HG02571 (cell line): ENCODE results near the gene AASS.

Experiments
- ATAC-seq: cut with Tn5 transposase; IDR thresholded peaks from one replicate; pipeline ENCODE4 v1.9.1; 2021; ENCODE audit warnings: mild to moderate bottlenecking, moderate library complexity; ENCODE audit not compliant: unreplicated experiment

The AASS gene

DNA sequence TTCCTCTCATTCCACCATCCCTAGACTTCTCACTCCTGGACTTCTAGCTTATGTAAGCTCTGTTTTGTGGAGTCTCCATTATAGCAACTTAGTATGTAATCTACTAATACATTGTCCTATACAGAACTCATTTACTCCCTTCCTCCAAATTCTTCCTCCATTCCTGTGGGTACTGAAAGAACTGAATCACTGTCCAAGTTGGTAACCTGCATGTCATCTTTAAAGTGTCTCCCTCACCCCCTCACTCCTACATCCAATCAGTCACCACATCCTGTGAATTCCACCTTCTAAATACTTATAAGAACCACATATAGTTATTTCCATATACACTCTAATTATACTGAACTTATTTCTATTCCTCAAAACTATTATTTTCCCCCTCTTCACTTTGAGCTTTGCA is 20.3 kb downstream of the AASS start:
- ATAC-seq, result no peak

DNA sequence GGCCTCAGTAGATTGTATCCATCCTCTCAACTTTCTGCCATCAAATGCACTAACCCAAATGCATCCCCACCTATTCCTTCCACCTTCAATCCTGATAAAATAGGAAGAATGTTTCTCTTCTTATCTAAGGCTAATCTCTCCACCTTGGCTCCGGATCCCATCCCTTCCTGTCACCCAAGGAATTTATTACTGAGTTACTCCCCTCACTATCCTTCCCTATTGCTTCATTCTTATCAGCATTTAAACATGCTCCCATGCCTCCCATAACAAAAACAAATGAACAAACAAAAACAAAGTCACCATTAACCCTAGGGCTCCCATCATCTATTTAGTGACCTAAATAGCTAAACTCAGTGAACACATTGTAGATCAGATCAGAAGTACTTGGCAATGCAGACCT is 25.3 kb downstream of the AASS start:
- no peak for ATAC-seq

DNA sequence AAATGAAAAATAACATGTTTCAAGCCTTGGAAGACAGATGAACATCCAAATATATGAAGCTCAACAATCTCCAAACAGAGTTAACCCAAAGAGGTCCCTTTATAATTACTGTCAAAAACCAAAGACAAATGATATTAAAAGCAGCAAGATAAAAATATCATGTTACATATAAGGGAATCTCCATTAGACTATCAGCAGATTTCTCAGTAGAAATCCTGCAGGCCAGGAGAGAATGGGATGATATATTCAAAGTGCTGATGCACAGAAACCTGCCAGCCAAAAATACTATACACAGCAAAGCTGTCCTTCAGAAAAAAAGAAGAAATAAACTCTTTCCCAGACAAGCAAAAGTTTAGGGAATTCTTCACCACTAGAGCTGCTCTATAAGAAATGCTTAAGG is 41.0 kb downstream of the AASS start:
- no peak for ATAC-seq

DNA sequence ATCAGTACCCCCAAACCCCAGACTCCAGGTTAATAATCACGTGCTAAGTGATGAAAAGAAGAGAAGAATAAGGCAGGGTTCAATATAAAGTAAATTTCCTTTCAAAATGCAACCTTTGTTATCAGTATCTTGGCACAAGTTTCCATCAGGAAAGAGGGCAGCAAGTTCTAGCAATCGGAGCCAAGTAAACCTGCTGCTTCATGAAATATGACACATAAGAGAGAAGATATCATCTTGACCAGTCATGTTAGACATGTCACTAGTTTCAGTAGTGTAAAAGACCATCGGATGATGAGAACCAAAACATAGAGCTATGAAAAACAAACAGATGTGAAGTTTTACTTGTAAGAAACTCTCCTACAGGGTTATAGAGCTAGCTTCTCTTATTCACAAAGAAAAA is 44.0 kb downstream of the AASS start:
- ATAC-seq, result no peak

DNA sequence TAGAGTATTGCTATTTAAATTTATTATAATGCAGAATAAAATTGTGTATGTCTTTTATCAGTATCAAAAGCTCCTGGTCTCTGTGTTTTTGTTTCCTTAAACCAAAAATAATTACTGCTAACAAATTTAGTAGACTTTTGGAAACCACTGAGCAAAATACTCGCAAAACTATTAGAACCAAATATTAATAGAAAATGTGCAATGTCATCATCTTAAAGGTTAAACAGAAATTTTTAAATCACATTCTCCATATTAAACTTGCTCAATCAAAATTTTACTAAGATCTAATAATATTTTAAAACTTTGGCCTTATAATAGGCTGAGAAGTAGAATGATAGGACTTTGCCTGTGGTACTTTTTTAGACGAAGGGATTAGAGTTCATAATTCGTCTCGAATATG is 48.4 kb downstream of the AASS start:
- ATAC-seq, result no peak

DNA sequence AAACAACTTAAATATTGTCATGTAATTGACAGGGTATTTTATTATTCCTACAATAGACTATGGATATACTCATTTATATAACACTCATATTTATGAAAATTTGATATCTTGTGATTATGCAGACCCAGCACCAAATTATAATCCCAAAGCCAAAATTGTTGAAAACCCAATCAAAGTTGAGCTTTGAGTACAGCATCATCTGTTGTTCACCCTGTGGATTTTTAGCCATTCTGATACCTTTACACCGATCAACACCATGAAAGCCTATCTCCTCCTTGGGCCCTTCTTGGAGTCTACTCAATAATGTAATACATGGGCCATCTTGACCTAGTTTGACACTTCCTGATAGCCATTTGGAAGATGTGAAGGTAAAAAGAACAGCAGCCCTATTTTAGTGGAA is 49.5 kb downstream of the AASS start:
- no peak for ATAC-seq

DNA sequence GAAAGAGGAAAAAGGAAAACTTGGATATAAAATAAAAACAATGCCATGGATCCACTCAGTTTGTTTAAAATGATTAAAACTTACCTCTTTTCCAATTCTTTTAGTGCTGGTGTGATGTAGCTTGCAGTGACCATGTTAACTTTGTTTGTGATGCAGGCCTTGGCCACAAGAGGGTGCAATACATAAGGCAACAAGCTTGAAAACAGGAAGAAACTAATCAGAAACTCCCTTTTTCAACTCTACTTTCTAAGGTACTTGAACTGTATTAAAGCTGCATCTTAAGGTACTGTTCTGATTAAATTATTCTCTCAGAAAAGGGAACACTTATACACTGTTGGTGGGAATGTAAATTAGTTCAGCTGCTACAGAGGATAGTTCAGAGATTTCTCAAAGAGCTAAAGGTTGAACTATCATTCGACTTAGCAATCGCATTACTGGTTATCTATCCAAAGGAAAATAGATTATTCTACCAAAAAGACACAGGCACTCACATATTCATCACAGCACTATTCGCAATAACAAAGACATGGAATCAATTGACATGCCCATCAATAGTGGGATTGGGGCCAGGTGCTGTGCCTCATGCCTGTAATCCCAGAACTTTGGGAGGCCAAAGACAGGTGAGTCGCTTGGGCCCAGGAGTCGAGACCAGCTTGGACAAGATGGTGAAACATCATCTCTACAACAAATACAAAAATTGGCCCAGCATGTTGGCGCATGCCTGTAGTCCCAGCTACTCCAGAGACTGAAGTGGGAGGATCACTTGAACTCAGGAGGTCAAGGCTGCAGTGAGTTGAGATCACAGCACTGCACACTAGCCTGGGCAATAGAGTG is 50.9 kb downstream of the AASS start:
- peak; percentile 89 for ATAC-seq

DNA sequence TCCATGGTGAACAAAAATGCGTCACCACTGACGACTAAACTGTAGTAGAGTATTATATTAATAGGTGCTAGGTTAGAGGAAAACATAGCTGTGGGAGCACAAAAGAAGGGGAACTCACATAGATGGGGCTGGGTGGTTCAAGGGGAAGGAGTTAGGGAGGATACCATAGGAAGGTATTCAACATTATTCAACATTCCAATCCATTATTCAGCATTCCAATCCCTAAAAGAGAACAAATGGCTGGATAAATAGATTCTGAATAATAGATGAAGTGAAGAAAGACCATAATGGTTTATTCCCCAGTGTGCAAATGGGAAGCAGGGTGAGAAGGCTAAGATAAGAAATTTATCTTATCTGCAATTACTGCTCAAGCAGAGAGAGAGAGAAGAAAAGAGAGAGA is 61.4 kb downstream of the AASS start:
- no peak for ATAC-seq

DNA sequence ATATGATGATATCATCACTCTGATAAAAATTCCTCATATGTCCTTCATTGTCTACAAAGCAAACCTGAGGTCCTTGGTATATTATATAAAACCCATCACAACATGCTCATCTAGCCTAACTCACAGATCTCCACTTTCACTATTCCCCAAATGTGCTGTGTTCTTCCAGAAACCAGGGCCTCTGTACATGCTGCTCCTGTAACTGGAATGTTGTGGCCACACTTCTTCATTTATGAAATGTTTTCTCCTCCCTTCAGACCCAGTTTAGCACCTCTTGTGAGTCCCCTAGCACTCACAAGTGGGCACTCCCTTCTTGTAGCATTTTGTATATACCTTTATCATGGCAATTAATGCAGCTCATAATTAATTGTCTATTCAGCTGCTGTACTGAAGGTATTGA is 61.9 kb downstream of the AASS start:
- ATAC-seq, result no peak

DNA sequence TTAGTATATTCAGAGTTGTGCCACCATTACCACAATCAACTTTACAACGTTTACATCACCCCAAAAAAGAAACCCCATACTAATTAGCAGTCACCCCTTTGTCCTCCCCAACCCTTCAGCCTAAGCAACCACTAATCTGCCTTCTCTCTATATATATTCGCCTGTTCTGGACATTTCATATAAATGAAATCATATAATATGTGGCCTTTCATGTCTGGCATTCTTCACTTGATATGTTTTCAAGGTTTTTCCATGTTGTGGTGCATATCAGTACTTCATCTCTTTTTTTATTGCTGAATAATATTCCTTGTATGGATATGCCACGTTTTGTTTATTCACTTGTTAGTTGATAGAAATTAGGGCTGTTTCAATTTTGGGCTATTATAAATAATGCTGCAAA is 70.4 kb downstream of the AASS start:
- no peak for ATAC-seq

DNA sequence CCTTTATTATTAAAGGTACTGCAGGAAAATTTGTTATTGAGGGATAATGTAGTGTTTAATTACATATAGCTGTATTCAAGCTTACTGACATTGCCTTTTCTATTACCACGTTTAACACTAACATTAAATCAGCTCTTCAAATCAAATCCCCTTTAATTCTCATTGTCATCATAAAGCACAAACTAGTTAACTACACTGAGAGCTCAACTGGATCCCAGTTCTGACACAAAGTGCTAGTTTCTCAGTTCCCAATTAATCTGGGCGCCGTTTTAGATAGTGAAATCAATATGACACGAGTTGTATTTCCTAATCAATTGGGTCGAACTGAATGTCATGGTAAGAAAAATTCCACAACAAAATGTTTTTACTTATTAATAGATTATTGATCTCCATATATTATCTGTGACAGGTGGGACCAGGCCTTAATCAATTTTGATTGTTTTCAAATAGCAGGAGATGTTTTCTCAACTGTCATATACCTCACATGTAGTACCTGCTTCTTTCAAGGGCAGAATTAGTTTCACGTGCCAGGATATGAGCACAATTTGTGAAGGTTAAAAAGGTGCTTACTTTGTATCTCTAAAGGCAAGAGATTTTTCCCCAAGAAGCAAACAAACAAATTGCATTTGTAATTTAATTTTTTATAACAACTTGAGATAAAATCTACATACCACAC is 71.0 kb downstream of the AASS start:
- no peak for ATAC-seq

DNA sequence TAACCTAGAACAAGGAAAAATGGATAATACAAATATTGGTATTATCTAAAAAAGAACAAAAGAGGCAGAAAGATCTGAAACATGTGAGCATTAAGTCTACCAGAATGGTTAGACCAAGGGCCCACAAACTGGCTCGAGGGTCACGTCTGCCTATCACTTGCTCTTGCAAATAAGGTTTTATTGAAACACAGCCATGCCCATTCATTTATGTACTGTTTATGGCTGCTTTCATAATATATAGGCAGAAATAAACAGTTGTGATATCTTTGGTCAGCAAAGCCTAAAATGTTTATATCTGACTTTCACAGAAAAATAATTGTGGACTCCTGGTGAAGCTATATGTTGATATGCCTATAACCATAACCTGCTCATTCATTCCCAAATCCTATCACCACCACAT is 71.8 kb downstream of the AASS start:
- no peak for ATAC-seq

DNA sequence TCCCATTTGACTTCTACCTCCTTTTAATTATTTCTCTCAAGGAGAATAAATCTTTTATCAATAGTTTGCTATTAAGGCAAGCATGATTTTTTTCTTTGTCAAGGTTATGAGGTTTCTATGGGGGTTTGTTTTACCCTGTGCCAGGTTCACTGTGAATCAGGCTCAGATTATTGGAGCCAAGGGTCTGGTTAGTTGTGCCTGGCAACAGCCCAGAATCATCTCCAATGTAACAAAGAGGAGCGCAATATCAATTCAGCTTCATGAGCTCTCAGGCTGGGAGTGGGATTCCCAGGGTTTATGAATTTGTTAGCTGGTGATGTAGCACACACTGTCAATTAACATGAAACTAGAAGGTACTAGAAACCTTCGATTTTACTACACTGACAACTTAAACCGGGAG is 73.2 kb downstream of the AASS start:
- no peak for ATAC-seq

DNA sequence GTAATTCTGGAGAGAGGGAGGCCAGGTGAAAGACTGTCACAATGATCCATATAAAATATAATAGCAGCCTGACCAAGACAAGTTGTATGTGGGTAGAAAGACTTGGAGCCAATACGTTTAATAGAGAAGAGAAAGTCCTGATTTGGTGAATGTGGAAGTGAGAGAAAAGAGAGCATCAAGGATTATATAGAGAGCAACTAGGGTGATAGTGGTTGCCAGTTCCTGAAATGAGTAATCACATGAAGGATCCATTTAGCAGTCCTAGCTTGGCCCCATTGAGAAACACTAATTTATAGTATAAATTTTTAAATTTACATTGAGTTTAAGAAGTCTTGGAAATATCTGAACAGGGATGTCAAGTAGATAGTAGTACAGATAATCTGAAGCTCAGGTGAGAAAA is 74.0 kb downstream of the AASS start:
- no peak for ATAC-seq

DNA sequence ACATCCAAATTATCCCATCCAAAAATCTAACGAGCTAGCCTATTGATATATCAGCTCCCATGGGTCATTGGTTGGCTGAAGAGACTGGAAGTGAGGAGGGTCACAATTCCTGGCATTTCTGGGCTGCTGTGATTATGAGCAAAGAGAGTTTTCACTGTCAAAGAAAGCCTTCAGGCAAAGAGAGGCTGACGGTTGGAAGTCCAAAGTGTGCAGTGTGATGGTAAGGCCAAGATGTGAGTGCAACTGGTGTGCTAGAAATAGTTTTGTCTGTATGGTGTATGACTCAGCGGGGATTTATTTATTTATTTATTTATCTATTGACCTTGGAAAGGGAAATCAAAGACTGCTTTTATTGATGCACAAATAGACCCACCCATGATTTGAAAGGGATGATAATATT is 75.0 kb downstream of the AASS start:
- no peak for ATAC-seq

DNA sequence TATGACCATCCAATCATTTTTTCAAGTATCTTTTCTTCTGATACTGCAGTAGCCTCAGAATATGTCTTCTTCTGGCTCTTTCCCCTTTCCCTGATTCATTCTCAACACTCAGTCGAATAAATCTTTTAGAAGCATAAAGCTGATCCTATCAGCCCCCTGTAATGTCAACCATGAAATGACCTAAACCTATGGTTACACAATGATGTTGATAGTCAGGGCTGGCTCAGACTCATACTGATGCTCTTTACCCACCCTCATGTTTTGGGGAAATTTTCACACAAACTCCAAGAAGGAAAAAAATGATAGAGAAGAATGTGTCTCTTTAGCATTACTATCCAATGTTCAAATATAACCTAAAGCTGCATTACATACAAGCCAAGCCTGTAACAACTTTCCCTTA is 76.0 kb downstream of the AASS start:
- no peak for ATAC-seq

DNA sequence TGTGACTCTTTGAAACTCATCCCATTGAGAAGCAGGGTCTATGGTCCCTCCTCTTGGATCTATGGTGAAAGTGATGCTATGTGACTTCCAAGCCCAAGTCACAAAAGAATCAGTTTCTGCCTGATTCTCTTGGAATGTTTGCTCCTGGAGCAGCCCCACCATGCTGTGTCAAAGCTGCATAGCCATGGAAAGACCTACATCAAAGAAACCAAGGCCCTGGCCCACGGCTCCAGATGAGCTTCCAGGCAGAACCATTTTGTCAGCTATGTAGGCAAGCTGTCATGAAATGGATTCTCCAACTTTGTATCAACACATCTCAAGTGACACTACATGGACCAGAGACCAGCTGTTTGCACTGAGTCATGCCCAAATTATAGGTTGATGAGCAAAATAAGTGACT is 77.0 kb downstream of the AASS start:
- ATAC-seq, result no peak

DNA sequence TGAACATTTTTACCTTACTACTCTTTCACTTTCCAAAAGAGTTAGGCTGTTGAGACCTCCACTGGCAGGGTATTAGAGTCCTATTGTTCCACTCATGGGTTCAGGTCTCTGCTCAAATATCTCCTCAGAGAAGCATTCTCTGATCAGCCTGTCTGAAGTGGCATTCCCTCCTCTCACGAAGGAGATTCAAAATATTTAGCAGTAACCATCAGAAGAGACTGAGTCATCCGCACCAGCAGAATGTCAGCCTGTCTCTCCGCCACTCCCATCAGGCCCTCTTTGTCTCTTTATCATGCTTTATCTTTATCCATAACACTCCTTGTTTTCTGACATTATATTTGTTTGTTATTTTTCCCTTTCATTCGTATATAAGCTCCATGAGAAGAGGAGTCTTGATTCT is 79.1 kb downstream of the AASS start:
- ATAC-seq, result no peak

DNA sequence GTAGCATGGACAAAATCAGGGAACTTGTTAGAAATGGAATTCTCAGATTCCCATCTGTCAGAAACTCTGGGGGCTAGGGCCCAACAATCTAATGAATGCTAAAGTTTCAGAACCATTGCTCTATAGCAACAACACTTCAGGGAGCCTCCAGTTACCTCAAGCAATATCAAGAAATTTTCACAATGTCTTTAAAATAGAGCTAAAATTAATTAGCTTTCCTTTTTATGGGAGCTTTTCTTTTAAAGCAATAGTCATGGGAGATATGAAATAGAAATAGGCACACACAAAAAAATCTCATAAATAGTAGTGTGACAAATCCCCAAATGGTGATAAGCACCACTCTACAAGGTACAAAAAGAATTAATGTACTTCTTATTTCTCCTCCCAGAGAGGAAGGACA is 80.9 kb downstream of the AASS start:
- ATAC-seq, result no peak

DNA sequence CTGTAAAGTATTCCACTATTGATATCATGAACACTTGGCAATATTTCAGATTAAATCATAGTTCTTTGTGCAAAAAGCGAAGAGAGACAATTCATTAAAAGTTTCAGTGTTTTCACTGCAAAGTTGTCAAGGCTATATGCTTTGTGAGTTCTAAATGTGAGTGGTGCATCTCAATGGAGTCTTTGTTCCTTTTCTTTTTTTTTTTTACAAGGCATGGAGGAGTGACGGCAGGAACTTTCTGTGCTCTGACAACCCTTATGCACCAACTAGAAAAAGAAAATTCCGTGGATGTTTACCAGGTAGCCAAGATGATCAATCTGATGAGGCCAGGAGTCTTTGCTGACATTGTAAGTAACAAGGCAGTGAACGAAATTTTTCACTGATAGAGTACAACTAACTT is 84.5 kb downstream of the AASS start:
- no peak for ATAC-seq

DNA sequence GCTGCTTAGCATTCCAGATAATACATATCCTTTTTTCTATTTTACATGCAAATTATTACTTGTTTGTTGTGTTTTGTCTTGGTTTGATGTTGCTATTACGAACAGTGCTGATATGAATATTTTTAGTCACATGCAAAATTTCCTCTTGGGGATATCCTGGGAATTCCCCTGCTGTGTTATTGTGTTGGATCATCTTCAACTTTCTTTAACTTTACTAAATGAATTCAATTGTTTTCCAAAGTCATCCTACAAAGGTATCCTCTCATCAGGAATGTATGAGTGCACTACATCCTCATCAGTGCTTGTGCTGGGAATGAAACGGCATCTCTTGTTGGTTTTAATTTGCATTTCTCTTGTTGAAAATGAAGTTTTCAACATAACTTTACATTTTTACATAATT is 87.1 kb downstream of the AASS start:
- ATAC-seq, result no peak

DNA sequence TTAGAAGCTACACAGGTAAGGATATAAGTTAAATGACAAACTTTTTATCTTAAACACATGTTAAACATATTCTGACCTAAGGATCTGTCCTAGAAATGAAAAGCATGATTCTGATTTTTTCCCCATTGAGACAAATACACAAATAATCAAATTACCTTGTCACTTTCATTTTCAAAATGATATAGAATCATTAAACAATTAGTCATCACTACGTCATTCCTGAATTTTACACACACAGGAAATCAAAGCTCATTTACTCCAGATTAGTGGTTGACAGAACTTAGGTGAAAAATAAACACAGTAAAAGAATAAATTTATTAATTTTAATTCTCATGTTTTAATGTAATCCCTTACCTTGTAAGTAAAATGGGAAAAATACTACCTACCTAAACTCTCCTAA is 89.0 kb downstream of the AASS start:
- ATAC-seq, result no peak

DNA sequence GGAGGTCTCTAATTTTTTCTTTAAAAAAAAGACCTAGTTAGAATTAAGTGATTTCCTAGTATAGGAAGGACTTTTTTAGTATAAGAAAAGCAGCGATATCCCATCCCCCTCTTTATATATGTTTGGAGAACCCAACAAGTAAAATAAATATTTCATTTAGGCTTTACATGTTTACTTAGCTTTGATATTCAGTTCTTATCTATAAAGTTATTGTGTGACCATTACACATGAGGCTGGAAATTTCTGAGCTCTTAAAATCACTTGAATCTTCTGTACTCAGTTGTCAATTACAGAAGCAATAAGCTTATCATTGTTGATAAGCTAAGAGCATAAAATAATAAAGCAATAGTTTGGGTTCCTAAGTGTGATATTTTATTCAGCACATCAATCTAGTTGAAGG is 89.7 kb downstream of the AASS start:
- ATAC-seq, result no peak
